Sigmoid colon (tissue), 7 donors: Measurements from ENCODE around the gene AKAP9. TPM values are rescaled to one million over a fixed set of nuclear protein-coding genes. Genes with fewer than 3 reads are reported as not detected.
"Not testable (repeated sequence)": the region's sequence is repeated elsewhere in the genome, so short reads cannot be mapped to it uniquely, and the experiment has no call there.

ENCODE experiments used
- DNase-seq: peaks from one replicate; pipeline ENCODE4 v3.0.0-alpha.2; 2019
- H3K27ac ChIP-seq, 4 donors: fragments of 200-600 bp; sonication (generic); one replicate each; pipeline ENCODE4 v1.5.1; 2016 to 2019; ENCODE audit warnings: mild to moderate bottlenecking in 1 of 4
- H3K27me3 ChIP-seq, 3 donors: fragments of 200-600 bp; sonication (generic); one replicate each; pipeline ENCODE4 v1.5.1; 2019; ENCODE audit warnings: mild to moderate bottlenecking in 1 of 3
- H3K36me3 ChIP-seq, 4 donors: fragments of 200-600 bp; sonication (generic); one replicate each; pipeline ENCODE4 v1.5.1; 2016 to 2019
- H3K4me1 ChIP-seq, 4 donors: fragments of 200-600 bp; sonication (generic); one replicate each; pipeline ENCODE4 v1.5.1; 2017 to 2019
- H3K4me3 ChIP-seq, 4 donors: fragments of 200-600 bp; sonication (generic); one replicate each; pipeline ENCODE4 v1.5.1; 2017 to 2019; ENCODE audit warnings: mild to moderate bottlenecking in 2 of 4, moderate library complexity in 1 of 4
- H3K9me3 ChIP-seq, 4 donors: fragments of 200-600 bp in 3 of 4; sonication (generic) in 3 of 4; one replicate each; pipeline versions ENCODE4 v1.5.1 to v1.6.1; 2013 to 2019
- EP300 ChIP-seq, 4 donors: sonication (generic); formaldehyde crosslinking; IDR thresholded peaks; one replicate each; pipeline ENCODE4 v1.6.1; 2017; ENCODE audit warnings: antibody characterized with exemption in 4 of 4
- POLR2A ChIP-seq, 2 donors: fragments of 450-650 bp; IDR thresholded peaks; one replicate each; pipeline ENCODE4 v1.6.1; 2016; ENCODE audit warnings: antibody characterized with exemption in 2 of 2, mild to moderate bottlenecking in 2 of 2, moderate library complexity in 2 of 2
- POLR2AphosphoS5 ChIP-seq, 4 donors: sonication (generic); formaldehyde crosslinking; IDR thresholded peaks; one replicate each; pipeline ENCODE4 v1.6.1; 2017; ENCODE audit warnings: antibody characterized with exemption in 4 of 4
- WGBS, 2 donors: extraction: QIAGEN DNeasy Blood & Tissue Kit; methylation state at CpG; one replicate each; pipeline ENCODE4 v1.1.7; 2013; 5-methylcytosine and 5-hydroxymethylcytosine counted together
- intact Hi-C: fragments of 100-400 bp; cut with DNase I; formaldehyde crosslinking; loops from one replicate; pipeline ENCODE4 v1.15.1; 2023
- polyA plus RNA-seq, 3 donors: library from polyadenylated mRNA; stranded (reverse); fragments of 200-250 nt; gene quantifications; one replicate each; pipeline ENCODE4 v1.2.3, GENCODE V29; 2013
- total RNA-seq, 4 donors: library from RNA; depleted of rRNA; stranded (reverse); fragments of >200 nt; gene quantifications; one replicate each; pipeline ENCODE4 v1.1.0, GENCODE V29; 2016
- TF ChIP-seq, protein P1 (sequence below), 4 experiments: fragments of 450-650 bp in 3 of 4; fragments of 200-600 bp in 1 of 4; IDR thresholded peaks; one replicate each; pipeline ENCODE4 v1.5.1; 2016 to 2019; ENCODE audit warnings: antibody characterized with exemption in 4 of 4, mild to moderate bottlenecking in 3 of 4, moderate library complexity in 2 of 4
- donor health status: healthy with polysubstance abuse.
- donor health status: Bipolar disorder and iron deficiency.
- donor health status: healthy.

Gene AKAP9
- total and polyA plus RNA-seq, 7 donors = 34.0 to 90.9 (median 59.9) TPM

DNA sequence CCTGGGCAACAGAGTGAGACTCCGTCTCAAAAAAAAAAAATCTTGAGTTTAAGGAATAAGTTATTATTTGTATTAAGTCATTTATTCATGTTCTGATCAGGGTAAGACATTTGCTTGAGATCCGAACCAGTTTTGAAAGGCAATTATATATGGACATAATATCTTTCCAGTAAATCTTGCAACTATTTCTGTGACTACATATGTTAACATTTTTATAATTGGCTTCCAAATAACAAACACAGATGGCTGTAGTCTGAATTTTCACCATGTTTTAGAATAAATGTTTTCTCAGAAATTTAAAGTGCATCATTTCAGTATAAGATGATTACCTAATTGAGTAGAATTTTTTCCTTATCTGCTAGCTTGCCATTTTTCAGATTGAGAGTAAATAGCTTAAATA lies 21.2 kb downstream of the AKAP9 start:
- intact Hi-C loops = no loop called here
- Histone ChIP-seq H3K4me3 (no peak overlapping the region), H3K4me1 (no peaks in the 10 kb centered on the region), H3K27ac (no peak overlapping the region), H3K27me3 (no peaks in the 10 kb centered on the region), H3K36me3 (no peaks in the 10 kb centered on the region), H3K9me3 (no peaks in the 10 kb centered on the region)
- TF ChIP-seq, protein P1, sequence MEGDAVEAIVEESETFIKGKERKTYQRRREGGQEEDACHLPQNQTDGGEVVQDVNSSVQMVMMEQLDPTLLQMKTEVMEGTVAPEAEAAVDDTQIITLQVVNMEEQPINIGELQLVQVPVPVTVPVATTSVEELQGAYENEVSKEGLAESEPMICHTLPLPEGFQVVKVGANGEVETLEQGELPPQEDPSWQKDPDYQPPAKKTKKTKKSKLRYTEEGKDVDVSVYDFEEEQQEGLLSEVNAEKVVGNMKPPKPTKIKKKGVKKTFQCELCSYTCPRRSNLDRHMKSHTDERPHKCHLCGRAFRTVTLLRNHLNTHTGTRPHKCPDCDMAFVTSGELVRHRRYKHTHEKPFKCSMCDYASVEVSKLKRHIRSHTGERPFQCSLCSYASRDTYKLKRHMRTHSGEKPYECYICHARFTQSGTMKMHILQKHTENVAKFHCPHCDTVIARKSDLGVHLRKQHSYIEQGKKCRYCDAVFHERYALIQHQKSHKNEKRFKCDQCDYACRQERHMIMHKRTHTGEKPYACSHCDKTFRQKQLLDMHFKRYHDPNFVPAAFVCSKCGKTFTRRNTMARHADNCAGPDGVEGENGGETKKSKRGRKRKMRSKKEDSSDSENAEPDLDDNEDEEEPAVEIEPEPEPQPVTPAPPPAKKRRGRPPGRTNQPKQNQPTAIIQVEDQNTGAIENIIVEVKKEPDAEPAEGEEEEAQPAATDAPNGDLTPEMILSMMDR (IDR thresholded peaks at IDR 0.05) = no peak
- TF ChIP-seq EP300 (IDR thresholded peaks at IDR 0.05) = no peak
- TF ChIP-seq POLR2A (IDR thresholded peaks at IDR 0.05) = no peak
- TF ChIP-seq POLR2AphosphoS5 (IDR thresholded peaks at IDR 0.05) = no peak
- DNase-seq = no peak
- WGBS, 2 donors = 92 to 98% methylated on average over 2 of the region's 2 CpGs

DNA sequence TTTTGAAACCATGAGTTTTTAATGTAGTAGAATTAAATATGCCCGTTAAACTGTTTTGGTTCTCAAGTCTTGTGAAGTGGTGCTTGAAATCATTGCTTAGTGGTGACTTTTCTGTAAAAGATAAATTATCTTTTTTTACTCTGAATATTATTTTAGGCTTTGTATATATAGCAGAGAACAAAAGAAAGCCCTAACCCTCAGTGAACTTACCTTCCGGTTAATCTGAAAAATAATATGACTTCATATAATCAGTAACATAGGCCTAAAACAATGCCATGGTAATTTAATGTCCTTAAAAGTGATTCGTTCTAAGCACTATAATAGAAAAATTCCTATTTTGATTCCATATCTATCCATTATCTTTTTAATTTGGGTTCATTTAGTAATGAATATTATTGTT lies 21.8 kb downstream of the AKAP9 start:
- Histone ChIP-seq H3K27ac (no peak overlapping the region), H3K9me3 (no peaks in the 10 kb centered on the region), H3K4me3 (no peak overlapping the region), H3K36me3 (no peaks in the 10 kb centered on the region), H3K4me1 (no peaks in the 10 kb centered on the region), H3K27me3 (no peaks in the 10 kb centered on the region)
- 95% methylated on average over 3 of the region's 3 CpGs for WGBS, 2 donors
- no peak for TF ChIP-seq POLR2AphosphoS5 (IDR thresholded peaks at IDR 0.05)
- TF ChIP-seq POLR2A (IDR thresholded peaks at IDR 0.05) = no peak
- TF ChIP-seq, protein P1 (IDR thresholded peaks at IDR 0.05) = no peak
- no peak for TF ChIP-seq EP300 (IDR thresholded peaks at IDR 0.05)
- DNase-seq = no peak
- intact Hi-C loops = no loop called here

DNA sequence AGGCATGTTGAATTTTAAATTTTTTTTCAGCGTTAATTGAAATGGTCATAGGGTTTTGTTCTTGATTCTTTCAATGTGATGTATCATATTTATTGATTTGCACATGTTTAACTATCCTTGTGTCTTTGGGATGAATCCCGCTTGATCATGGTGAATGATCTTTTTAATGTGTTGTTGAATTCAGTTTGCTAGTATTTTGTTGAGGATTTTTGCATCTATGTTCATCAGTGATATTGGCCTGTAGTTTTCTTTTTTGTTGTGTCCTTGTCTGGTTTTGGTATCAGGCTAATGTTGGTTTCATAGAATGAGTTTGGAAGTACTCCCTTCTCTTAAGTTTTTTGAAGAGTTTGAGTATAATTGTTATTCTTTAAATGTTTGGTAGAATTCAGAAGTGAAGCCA lies 26.9 kb downstream of the AKAP9 start:
- H3K4me1 ChIP-seq, H3K27ac ChIP-seq, intact Hi-C loops, H3K27me3 ChIP-seq, DNase-seq, H3K4me3 ChIP-seq, H3K36me3 ChIP-seq, H3K9me3 ChIP-seq: not testable (repeated sequence)
- WGBS, 2 donors = 98 to 99% methylated on average over 2 of the region's 2 CpGs

DNA sequence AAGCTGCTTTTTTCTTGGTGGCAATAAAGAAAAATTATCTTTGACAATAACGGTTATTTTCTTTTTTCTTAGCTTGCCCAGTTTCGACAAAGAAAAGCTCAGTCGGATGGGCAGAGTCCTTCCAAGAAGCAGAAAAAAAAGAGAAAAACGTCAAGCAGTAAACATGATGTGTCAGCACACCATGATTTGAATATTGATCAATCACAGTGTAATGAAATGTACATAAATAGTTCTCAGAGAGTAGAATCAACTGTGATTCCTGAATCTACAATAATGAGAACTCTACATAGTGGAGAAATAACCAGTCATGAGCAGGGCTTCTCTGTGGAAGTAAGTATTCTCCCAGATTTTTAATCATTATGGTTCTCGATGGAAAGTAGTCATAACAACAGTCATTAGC lies 33.0 kb downstream of the AKAP9 start:
- Histone ChIP-seq H3K4me3 (no peak overlapping the region), H3K4me1 (peaks cover 0 to 6% (median 0%) of the 10 kb centered on the region in 4 donors), H3K9me3 (no peaks in the 10 kb centered on the region), H3K27me3 (no peaks in the 10 kb centered on the region), H3K27ac (no peak overlapping the region), H3K36me3 (peaks cover 0 to 10% (median 2%) of the 10 kb centered on the region in 4 donors)
- 86 to 94% methylated on average over 5 of the region's 5 CpGs for WGBS, 2 donors
- DNase-seq = no peak
- intact Hi-C loops = no loop called here
- no peak for TF ChIP-seq POLR2AphosphoS5 (IDR thresholded peaks at IDR 0.05)
- TF ChIP-seq POLR2A (IDR thresholded peaks at IDR 0.05) = no peak
- no peak for TF ChIP-seq EP300 (IDR thresholded peaks at IDR 0.05)

DNA sequence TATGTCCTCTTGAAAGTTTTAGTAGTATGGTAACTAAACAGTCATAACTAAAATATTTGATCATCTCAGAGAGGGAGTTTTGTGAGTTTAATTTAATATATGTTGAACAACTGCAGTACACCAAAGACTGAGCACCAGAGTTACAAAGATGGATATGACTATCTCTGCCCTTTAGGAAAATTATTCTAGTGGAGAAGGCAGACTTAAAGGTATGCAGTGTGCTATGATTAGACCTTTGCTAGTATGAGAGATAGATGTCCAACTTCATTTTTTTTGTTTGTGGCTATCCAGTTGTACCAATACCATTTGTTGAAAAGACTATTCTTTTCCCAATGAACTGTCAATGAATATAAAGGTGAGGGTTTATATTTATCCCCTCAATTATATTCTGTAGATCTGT lies 33.4 kb downstream of the AKAP9 start:
- H3K9me3 ChIP-seq = no peaks in the 10 kb centered on the region
- DNase-seq = no peak
- H3K27ac ChIP-seq = no peak overlapping the region
- no peaks in the 10 kb centered on the region for H3K27me3 ChIP-seq
- intact Hi-C loops = no loop called here
- H3K36me3 ChIP-seq = peaks cover 0 to 10% (median 2%) of the 10 kb centered on the region in 4 donors
- peaks cover 0 to 6% (median 0%) of the 10 kb centered on the region in 4 donors for H3K4me1 ChIP-seq
- no peak for TF ChIP-seq POLR2A (IDR thresholded peaks at IDR 0.05)
- TF ChIP-seq, protein P1 (IDR thresholded peaks at IDR 0.05) = no peak
- no peak overlapping the region for H3K4me3 ChIP-seq

DNA sequence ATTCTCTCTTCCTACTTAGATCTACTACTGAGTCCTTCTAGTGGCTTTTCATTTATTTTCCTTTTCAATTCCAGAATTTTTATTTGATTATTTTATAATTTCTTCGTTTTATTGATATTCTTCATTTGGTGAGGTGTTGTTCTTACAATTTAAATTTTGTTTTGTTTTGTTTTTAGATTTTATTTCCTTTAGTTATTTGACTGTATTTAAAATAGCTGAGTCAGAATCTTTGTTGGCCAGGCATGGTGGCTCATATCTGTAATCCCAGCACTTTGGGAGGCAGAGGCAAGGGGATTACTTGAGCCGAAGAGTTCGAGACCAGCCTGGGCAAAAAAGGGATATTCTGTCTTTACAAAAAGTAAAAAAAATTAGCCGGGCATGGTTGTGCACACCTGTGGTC lies 36.1 kb downstream of the AKAP9 start:
- Histone ChIP-seq H3K4me3 (no peak overlapping the region), H3K9me3 (no peaks in the 10 kb centered on the region)
- TF ChIP-seq, protein P1 (IDR thresholded peaks at IDR 0.05) = no peak
- TF ChIP-seq POLR2A (IDR thresholded peaks at IDR 0.05) = no peak
- no peak for TF ChIP-seq POLR2AphosphoS5 (IDR thresholded peaks at IDR 0.05)
- TF ChIP-seq EP300 (IDR thresholded peaks at IDR 0.05) = no peak

More for the DNA sequence above, 36.1 kb downstream of the AKAP9 start:
- H3K4me1 ChIP-seq = peaks cover 0 to 6% (median 0%) of the 10 kb centered on the region in 4 donors
- H3K27me3 ChIP-seq = no peaks in the 10 kb centered on the region
- WGBS, 2 donors = 97% methylated on average over 4 of the region's 4 CpGs
- H3K27ac ChIP-seq = no peak overlapping the region
- DNase-seq = no peak
- peaks cover 0 to 13% (median 2%) of the 10 kb centered on the region in 4 donors for H3K36me3 ChIP-seq
- intact Hi-C loops = no loop called here
